Cortex of kidney (tissue), 1 donor: ENCODE data around the gene LTB4R.

Experiments
- DNase-seq: peaks from one replicate; lab custom pipeline; 2025; lab: John Stamatoyannopoulos, UW

LTB4R gene

GRCh38 chr14:24300326-24300980 lies 10.8 kb upstream of the LTB4R start:
- no peak for DNase-seq

GRCh38 chr14:24304019-24304387 lies 7.3 kb upstream of the LTB4R start:
- no peak for DNase-seq

GRCh38 chr14:24307156-24307574 lies 4.1 kb upstream of the LTB4R start:
- DNase-seq: no peak

- no peak for DNase-seq
Observed at GRCh38 chr14:24307575-24308341, 3.5 kb upstream of the LTB4R start, which contains the start of gene CIDEB. Gene CIDEB, minus strand, starts transcription at chr14:24307977. Its CDS starts 119 bp downstream, at chr14:24307858.

- DNase-seq: no peak
Observed at GRCh38 chr14:24308342-24309124, 2.8 kb upstream of the LTB4R start.

- no peak for DNase-seq
Observed at GRCh38 chr14:24309538-24310264, 1.6 kb upstream of the LTB4R start, which contains the start of gene LTB4R2. Gene LTB4R2, plus strand, starts transcription at chr14:24310140. Its CDS starts 525 bp downstream, at chr14:24310665.

GRCh38 chr14:24310265-24310645 lies 1.0 kb upstream of the LTB4R start:
- no peak for DNase-seq

- DNase-seq: no peak
Observed at GRCh38 chr14:24311837-24312615, 724 bp downstream of the LTB4R start.

- DNase-seq: no peak
Observed at GRCh38 chr14:24312736-24313507, 1.6 kb downstream of the LTB4R start.

GRCh38 chr14:24313913-24314312 lies 2.6 kb downstream of the LTB4R start:
- DNase-seq: no peak

- no peak for DNase-seq
Observed at GRCh38 chr14:24314377-24315193, 3.3 kb downstream of the LTB4R start.

- DNase-seq: no peak
Observed at GRCh38 chr14:24315243-24315806, 4.0 kb downstream of the LTB4R start.

GRCh38 chr14:24315807-24316596 lies 4.7 kb downstream of the LTB4R start:
- DNase-seq: no peak

- no peak for DNase-seq
Observed at GRCh38 chr14:24316597-24316950, 5.3 kb downstream of the LTB4R start.

GRCh38 chr14:24317141-24317928 lies 6.0 kb downstream of the LTB4R start:
- DNase-seq: no peak

GRCh38 chr14:24321212-24321975 lies 10.1 kb downstream of the LTB4R start:
- no peak for DNase-seq

- DNase-seq: no peak
Observed at GRCh38 chr14:24322672-24323071, 11.4 kb downstream of the LTB4R start.
